H9 (cell line): Measurements from ENCODE around the gene NCOA1. TPM values are rescaled to one million over a fixed set of nuclear protein-coding genes. Genes with fewer than 3 reads are reported as not detected.

ENCODE experiments used
- DNase-seq: peaks from one replicate; pipeline ENCODE4 v3.0.0-alpha.2; 2017
- H2AFZ ChIP-seq: one replicate; pipeline ENCODE4 v1.6.1; 2013; ENCODE audit warnings: mild to moderate bottlenecking, low read length, control low read depth, moderate library complexity
- H2AK5ac ChIP-seq: 2 replicates; pipeline ENCODE4 v1.6.1; 2013; ENCODE audit warnings: low read length, control low read depth, mixed read lengths; ENCODE audit not compliant: insufficient read length
- H2BK120ac ChIP-seq: one replicate; pipeline ENCODE4 v1.6.1; 2013; ENCODE audit warnings: low read depth, mild to moderate bottlenecking, low read length, control low read depth, inconsistent platforms; ENCODE audit not compliant: poor library complexity, severe bottlenecking
- H2BK12ac ChIP-seq: 2 replicates; pipeline ENCODE4 v1.6.1; 2013; ENCODE audit warnings: low read length, control low read depth, mixed read lengths, low read depth; ENCODE audit not compliant: insufficient read length
- H2BK15ac ChIP-seq: 2 replicates; pipeline ENCODE4 v1.6.1; 2013; ENCODE audit warnings: low read depth, low read length, control low read depth
- H2BK20ac ChIP-seq: one replicate; pipeline ENCODE4 v1.6.1; 2013; ENCODE audit warnings: low read depth, mild to moderate bottlenecking, low read length, control low read depth, inconsistent platforms; ENCODE audit not compliant: poor library complexity, severe bottlenecking
- H2BK5ac ChIP-seq: 2 replicates; pipeline ENCODE4 v1.6.1; 2013; ENCODE audit warnings: low read length, control low read depth, mixed read lengths; ENCODE audit not compliant: insufficient read length
- H3K14ac ChIP-seq: 2 replicates; pipeline ENCODE4 v1.6.1; 2013; ENCODE audit warnings: low read length, control low read depth; ENCODE audit not compliant: insufficient read depth
- H3K18ac ChIP-seq: 2 replicates; pipeline ENCODE4 v1.6.1; 2013; ENCODE audit warnings: low read depth, mild to moderate bottlenecking, mixed read lengths, low read length, control low read depth; ENCODE audit not compliant: insufficient read length
- H3K23ac ChIP-seq: 2 replicates; pipeline ENCODE4 v1.6.1; 2013; ENCODE audit warnings: low read length, control low read depth, mixed read lengths, low read depth; ENCODE audit not compliant: insufficient read length
- H3K23me2 ChIP-seq: 2 replicates; pipeline ENCODE4 v1.6.1; 2013; ENCODE audit warnings: low read depth, mild to moderate bottlenecking, mixed read lengths, low read length, control low read depth; ENCODE audit not compliant: insufficient read length, poor library complexity, severe bottlenecking
- H3K27ac ChIP-seq: 2 replicates; pipeline ENCODE4 v1.5.1; 2013; ENCODE audit warnings: low read length, control low read depth, mixed read lengths, low read depth; ENCODE audit not compliant: insufficient read length
- H3K27me3 ChIP-seq: 2 replicates; pipeline ENCODE4 v1.6.1; 2013; ENCODE audit warnings: low read length, control low read depth, inconsistent platforms; ENCODE audit not compliant: insufficient read depth
- H3K4ac ChIP-seq: 2 replicates; pipeline ENCODE4 v1.6.1; 2013; ENCODE audit warnings: low read depth, mild to moderate bottlenecking, control low read depth, inconsistent platforms, low read length, moderate library complexity
- H3K4me1 ChIP-seq: 2 replicates; pipeline ENCODE4 v1.6.1; 2013; ENCODE audit warnings: low read length, control low read depth, inconsistent platforms; ENCODE audit not compliant: insufficient read depth
- H3K4me2 ChIP-seq: 2 replicates; pipeline ENCODE4 v1.6.1; 2013; ENCODE audit warnings: low read length, control low read depth, mixed read lengths; ENCODE audit not compliant: insufficient read length, insufficient read depth
- H3K56ac ChIP-seq: 2 replicates; pipeline ENCODE4 v1.6.1; 2013; ENCODE audit warnings: low read depth, mild to moderate bottlenecking, mixed read lengths, low read length, control low read depth; ENCODE audit not compliant: insufficient read length
- H3K79me1 ChIP-seq: 2 replicates; pipeline ENCODE4 v1.6.1; 2013; ENCODE audit warnings: low read depth, mild to moderate bottlenecking, moderate library complexity, low read length, control low read depth, inconsistent platforms; ENCODE audit not compliant: insufficient read depth, poor library complexity, severe bottlenecking
- H3K79me2 ChIP-seq: 2 replicates; pipeline ENCODE4 v1.6.1; 2013; ENCODE audit warnings: low read length, control low read depth, inconsistent platforms; ENCODE audit not compliant: insufficient read depth
- H3K9ac ChIP-seq: 2 replicates; pipeline ENCODE4 v1.6.1; 2013; ENCODE audit warnings: low read length, control low read depth, mixed read lengths; ENCODE audit not compliant: insufficient read length; ENCODE audit errors: extremely low read depth
- H3K9me3 ChIP-seq: one replicate; pipeline ENCODE4 v1.6.1; 2013; ENCODE audit warnings: low read depth, low read length, inconsistent platforms; ENCODE audit not compliant: control insufficient read depth
- H3T11ph ChIP-seq: one replicate; pipeline ENCODE4 v1.6.1; 2013; ENCODE audit warnings: mild to moderate bottlenecking, low read length, control low read depth, inconsistent platforms
- H4K20me1 ChIP-seq: one replicate; pipeline ENCODE4 v1.6.1; 2013; ENCODE audit not compliant: control insufficient read depth, insufficient read length, insufficient read depth
- H4K5ac ChIP-seq: 2 replicates; pipeline ENCODE4 v1.6.1; 2013; ENCODE audit warnings: low read depth, mild to moderate bottlenecking, mixed read lengths, low read length, control low read depth; ENCODE audit not compliant: insufficient read length
- H4K8ac ChIP-seq: replicated peaks from 2 replicates; pipeline ENCODE4 v1.6.1; 2013; ENCODE audit warnings: low read length, control low read depth, mixed read lengths, low read depth; ENCODE audit not compliant: insufficient read length
- H4K91ac ChIP-seq: 2 replicates; pipeline ENCODE4 v1.6.1; 2013; ENCODE audit warnings: low read depth, mild to moderate bottlenecking, moderate library complexity, mixed read lengths, low read length, control low read depth; ENCODE audit not compliant: insufficient read length
- H3K27ac Mint-ChIP-seq, 3 experiments: 2 replicates in 2 of 3; 3 replicates in 1 of 3; pipeline ENCODE4 v1.8.0; 2020 to 2021; ENCODE audit warnings: mixed read lengths in 3 of 3, mild to moderate bottlenecking in 1 of 3, moderate library complexity in 1 of 3
- H3K27me3 Mint-ChIP-seq: 2 replicates; pipeline ENCODE4 v1.8.0; 2021; ENCODE audit warnings: low read depth, mild to moderate bottlenecking, moderate library complexity, mixed read lengths
- H3K36me3 Mint-ChIP-seq, 3 experiments: 2 replicates in 2 of 3; 3 replicates in 1 of 3; pipeline ENCODE4 v1.8.0; 2020 to 2021; ENCODE audit warnings: low read depth in 3 of 3, mixed read lengths in 3 of 3; ENCODE audit not compliant: insufficient read depth in 1 of 3
- H3K4me1 Mint-ChIP-seq, 2 experiments: 2 replicates each; pipeline ENCODE4 v1.8.0; 2020; ENCODE audit warnings: mixed read lengths in 2 of 2
- H3K4me3 Mint-ChIP-seq, 2 experiments: 2 replicates in 1 of 2; 3 replicates in 1 of 2; pipeline ENCODE4 v1.8.0; 2020 to 2021; ENCODE audit warnings: mild to moderate bottlenecking in 2 of 2, mixed read lengths in 2 of 2, moderate library complexity in 1 of 2
- H3K9me3 Mint-ChIP-seq, 2 experiments: 2 replicates in 1 of 2; 3 replicates in 1 of 2; pipeline ENCODE4 v1.8.0; 2020; ENCODE audit warnings: mild to moderate bottlenecking in 2 of 2, mixed read lengths in 2 of 2, moderate library complexity in 1 of 2
- WGBS: extraction: QIAGEN DNeasy Blood & Tissue Kit; methylation state at CpG from one replicate; pipeline ENCODE4 v1.1.7; 2013; ENCODE audit warnings: missing lambda C conversion rate, low lambda C conversion rate, mixed read lengths; ENCODE audit not compliant: insufficient read length; ENCODE audit errors: extremely low coverage; 5-methylcytosine and 5-hydroxymethylcytosine counted together
- total RNA-seq: library from RNA; stranded (reverse); gene quantifications from 2 replicates; pipeline ENCODE4 v1.2.1, GENCODE V29; 2021
- TF ChIP-seq, protein P1 (sequence below): fragments of 200-600 bp; sonication (generic); conservative IDR thresholded peaks from 3 replicates; pipeline ENCODE4 v1.8.0; 2021; ENCODE audit warnings: antibody characterized with exemption, mild to moderate bottlenecking

The NCOA1 gene
- total RNA-seq, 1 experiment from 2014 or later = 14.8 TPM

DNA sequence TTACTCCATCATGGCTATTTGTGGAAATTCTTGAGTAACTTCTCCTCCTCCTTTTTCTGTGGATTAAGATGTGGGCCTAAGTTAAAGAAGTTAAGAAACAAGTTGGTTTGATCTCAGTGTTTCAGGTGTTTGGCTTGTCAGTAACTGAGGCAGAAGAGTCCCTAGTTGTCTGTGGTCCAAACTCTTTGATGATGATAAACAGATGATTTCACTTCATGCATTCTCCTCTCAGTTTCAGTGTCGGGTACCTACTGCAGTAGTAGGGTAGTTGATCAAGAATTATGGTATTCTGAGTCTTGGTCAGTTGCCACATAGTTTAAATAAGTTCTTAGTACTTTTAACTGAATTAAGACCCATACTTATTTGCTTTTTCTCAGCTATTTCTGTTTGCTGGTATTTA, 85.6 kb downstream of the NCOA1 start:
- Mint-ChIP-seq H3K36me3 (no peaks in the 10 kb centered on the region; a peak in 1 of 7 replicates), H3K4me3 (no peak overlapping the region), H3K4me1 (peaks cover 33 to 34% of the 10 kb centered on the region in 2 experiments), H3K27me3 (no peaks in the 10 kb centered on the region), H3K27ac (no peak overlapping the region), H3K9me3 (no peaks in the 10 kb centered on the region)
- H3K4me1 ChIP-seq = no peaks in the 10 kb centered on the region; the same call in 1 of the 2 replicates
- TF ChIP-seq, protein P1, sequence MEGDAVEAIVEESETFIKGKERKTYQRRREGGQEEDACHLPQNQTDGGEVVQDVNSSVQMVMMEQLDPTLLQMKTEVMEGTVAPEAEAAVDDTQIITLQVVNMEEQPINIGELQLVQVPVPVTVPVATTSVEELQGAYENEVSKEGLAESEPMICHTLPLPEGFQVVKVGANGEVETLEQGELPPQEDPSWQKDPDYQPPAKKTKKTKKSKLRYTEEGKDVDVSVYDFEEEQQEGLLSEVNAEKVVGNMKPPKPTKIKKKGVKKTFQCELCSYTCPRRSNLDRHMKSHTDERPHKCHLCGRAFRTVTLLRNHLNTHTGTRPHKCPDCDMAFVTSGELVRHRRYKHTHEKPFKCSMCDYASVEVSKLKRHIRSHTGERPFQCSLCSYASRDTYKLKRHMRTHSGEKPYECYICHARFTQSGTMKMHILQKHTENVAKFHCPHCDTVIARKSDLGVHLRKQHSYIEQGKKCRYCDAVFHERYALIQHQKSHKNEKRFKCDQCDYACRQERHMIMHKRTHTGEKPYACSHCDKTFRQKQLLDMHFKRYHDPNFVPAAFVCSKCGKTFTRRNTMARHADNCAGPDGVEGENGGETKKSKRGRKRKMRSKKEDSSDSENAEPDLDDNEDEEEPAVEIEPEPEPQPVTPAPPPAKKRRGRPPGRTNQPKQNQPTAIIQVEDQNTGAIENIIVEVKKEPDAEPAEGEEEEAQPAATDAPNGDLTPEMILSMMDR = no peak
- H2AK5ac ChIP-seq = no peak overlapping the region
- H3K4ac ChIP-seq = no peak overlapping the region
- H2BK5ac ChIP-seq = no peak overlapping the region
- H3K14ac ChIP-seq = no peak overlapping the region
- no peak overlapping the region for H2BK12ac ChIP-seq
- whole genome bisulfite sequencing = no CpG with 5 or more reads among the region's 1 CpG
- no peak overlapping the region for H3K4me2 ChIP-seq
- H3T11ph ChIP-seq = no peak overlapping the region
- H4K91ac ChIP-seq = no peak overlapping the region
- H3K9me3 ChIP-seq = no peaks in the 10 kb centered on the region
- no peaks in the 10 kb centered on the region for H3K23me2 ChIP-seq
- H4K8ac ChIP-seq = no peak overlapping the region
- H4K5ac ChIP-seq = no peak overlapping the region
- H3K23ac ChIP-seq = no peak overlapping the region
- no peak overlapping the region for H3K18ac ChIP-seq
- H2BK20ac ChIP-seq = no peak overlapping the region
- no peak overlapping the region for H3K27ac ChIP-seq
- no peak overlapping the region for H2BK120ac ChIP-seq
- no peaks in the 10 kb centered on the region for H3K27me3 ChIP-seq
- H4K20me1 ChIP-seq = no peaks in the 10 kb centered on the region
- no peak overlapping the region for H3K9ac ChIP-seq
- H3K56ac ChIP-seq = no peak overlapping the region
- no peaks in the 10 kb centered on the region for H3K79me1 ChIP-seq
- no peak overlapping the region for H2BK15ac ChIP-seq
- H3K79me2 ChIP-seq = no peaks in the 10 kb centered on the region
- H2AFZ ChIP-seq = no peak overlapping the region
- no peak for DNase-seq
